HEK293T (cell line): Measurements from ENCODE around the gene MAST2.

ENCODE experiments used
- BHLHE40 ChIP-seq: fragments of 450-650 bp; IDR thresholded peaks from 2 replicates; pipeline ENCODE4 v1.6.1; 2016; ENCODE audit warnings: mild to moderate bottlenecking, moderate library complexity, borderline replicate concordance
- SP1 ChIP-seq: fragments of 450-650 bp; IDR thresholded peaks from 2 replicates; pipeline ENCODE4 v1.6.1; 2017
- SUZ12 ChIP-seq: fragments of 450-650 bp; IDR thresholded peaks from 2 replicates; pipeline ENCODE4 v1.6.1; 2016; ENCODE audit warnings: mild to moderate bottlenecking

DNA sequence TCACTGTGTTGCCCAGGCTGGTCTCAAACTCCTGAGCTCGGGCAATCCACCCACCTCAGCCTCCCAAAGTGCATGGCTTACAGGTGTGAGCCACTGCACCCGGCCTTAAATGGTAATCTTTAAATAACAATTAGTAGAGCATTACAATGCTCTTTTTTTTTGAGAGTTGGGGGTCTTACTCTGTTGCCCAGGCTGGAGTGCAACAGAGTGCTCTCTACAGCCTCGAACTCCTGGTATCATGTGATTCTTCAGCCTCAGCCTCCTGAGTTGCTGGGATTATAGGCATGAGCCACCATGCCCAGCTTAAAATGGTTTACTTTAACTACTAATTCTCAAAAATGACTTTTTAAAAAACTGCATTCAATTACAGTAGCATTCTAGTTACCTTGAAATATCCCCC, 276.8 kb downstream of the MAST2 start:
- TF ChIP-seq SUZ12 (no peak), SP1 (no peak), BHLHE40 (no peak)
